ENCODE measurements around the gene ZNF827. TPM values are rescaled to one million over a fixed set of nuclear protein-coding genes. Genes with fewer than 3 reads are reported as not detected.

The ZNF827 gene
- total and polyA plus RNA-seq, 2 of the 13 experiments (the other 11 are each of a cell fraction or from before 2014, with no cell fraction given): 2.8 TPM

DNA sequence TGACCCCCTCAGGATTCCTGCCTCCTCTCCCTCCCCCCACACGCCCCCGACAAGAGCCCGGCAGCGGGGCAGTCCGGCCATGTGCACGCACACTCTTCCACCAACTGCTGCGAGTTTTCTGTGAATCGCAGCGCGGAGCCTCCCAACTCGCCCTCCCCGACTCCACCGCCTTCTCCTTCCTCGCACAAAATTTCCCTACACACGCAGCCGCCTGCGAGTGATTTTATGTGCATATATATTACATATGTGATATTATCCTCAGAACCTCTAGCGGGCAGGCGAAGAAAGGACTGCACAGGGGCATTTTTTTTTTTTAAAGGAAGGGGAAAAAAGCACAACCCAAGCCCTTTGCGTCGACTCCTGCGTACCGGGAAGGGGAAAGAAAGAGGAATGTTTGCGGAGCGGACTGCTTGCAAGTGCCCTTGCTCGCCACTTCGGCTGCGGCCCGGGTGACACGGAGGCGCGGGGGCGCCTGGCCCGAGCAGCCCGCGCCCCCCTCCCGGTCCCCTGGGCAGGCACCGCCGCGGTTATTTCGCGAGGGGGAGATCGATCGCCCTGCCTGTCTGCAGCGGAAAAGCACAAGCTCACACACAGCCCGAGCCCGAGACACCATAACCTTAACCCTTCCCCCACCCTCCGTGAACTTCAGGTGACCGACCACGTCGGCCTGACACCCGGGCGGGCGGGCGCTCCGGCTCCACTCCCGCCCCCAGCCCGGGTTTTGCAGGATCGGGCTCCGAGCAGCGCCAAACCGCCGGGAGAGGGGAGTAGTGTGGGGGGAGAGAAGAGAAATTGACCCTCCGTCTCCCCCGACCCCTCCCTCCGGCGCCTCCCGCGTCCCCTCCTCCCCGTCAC is 2.3 kb downstream of the ZNF827 start (continued):
- TF ChIP-seq ZNF740 (CRISPR knock-in tag; IDR thresholded peaks at IDR 0.05) (peak; percentile 5; the same call in 1 of the 2 replicates), HDAC1 (CRISPR knock-in tag; IDR thresholded peaks at IDR 0.05) (peak; percentile 11; the same call in 1 of the 2 replicates), POLR2A (IDR thresholded peaks at IDR 0.05; ENCODE audit: insufficient read depth in 1 of 2, low read depth in 2 of 2, low read length in 2 of 2) (0 out of 4 replicates have a peak, but pooled peaks of 1 of the 2 experiments have one; percentile 11), SMYD3 (CRISPR knock-in tag; IDR thresholded peaks at IDR 0.05) (no peak), ZNF605 (CRISPR knock-in tag; IDR thresholded peaks at IDR 0.05) (0 out of 2 replicates have a peak, but pooled peaks have one; percentile 46), ZBTB7A (CRISPR knock-in tag; IDR thresholded peaks at IDR 0.05) (0 out of 2 replicates have a peak, but pooled peaks have one; percentile 26)
- TF ChIP-seq, protein P1, sequence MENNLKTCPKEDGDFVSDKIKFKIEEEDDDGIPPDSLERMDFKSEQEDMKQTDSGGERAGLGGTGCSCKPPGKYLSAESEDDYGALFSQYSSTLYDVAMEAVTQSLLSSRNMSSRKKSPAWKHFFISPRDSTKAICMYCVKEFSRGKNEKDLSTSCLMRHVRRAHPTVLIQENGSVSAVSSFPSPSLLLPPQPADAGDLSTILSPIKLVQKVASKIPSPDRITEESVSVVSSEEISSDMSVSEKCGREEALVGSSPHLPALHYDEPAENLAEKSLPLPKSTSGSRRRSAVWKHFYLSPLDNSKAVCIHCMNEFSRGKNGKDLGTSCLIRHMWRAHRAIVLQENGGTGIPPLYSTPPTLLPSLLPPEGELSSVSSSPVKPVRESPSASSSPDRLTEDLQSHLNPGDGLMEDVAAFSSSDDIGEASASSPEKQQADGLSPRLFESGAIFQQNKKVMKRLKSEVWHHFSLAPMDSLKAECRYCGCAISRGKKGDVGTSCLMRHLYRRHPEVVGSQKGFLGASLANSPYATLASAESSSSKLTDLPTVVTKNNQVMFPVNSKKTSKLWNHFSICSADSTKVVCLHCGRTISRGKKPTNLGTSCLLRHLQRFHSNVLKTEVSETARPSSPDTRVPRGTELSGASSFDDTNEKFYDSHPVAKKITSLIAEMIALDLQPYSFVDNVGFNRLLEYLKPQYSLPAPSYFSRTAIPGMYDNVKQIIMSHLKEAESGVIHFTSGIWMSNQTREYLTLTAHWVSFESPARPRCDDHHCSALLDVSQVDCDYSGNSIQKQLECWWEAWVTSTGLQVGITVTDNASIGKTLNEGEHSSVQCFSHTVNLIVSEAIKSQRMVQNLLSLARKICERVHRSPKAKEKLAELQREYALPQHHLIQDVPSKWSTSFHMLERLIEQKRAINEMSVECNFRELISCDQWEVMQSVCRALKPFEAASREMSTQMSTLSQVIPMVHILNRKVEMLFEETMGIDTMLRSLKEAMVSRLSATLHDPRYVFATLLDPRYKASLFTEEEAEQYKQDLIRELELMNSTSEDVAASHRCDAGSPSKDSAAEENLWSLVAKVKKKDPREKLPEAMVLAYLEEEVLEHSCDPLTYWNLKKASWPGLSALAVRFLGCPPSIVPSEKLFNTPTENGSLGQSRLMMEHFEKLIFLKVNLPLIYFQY (CRISPR knock-in tag; IDR thresholded peaks at IDR 0.05; ENCODE audit: borderline replicate concordance): no peak

All from HepG2 (cell line).